H1 (cell line): Measurements from ENCODE around the gene MRPL27. TPM values are rescaled to one million over a fixed set of nuclear protein-coding genes. Genes with fewer than 3 reads are reported as not detected.

Experiments
- CTCF ChIA-PET: fragments of 300-600 bp; sonication (Branson Sonifier 250); formaldehyde crosslinking; loops from one replicate; lab custom pipeline; 2021; ENCODE audit not compliant: partially characterized antibody; lab: Charles Lee
- POLR2A ChIA-PET: fragments of 300-600 bp; sonication (Branson Sonifier 250); formaldehyde crosslinking; loops from one replicate; lab custom pipeline; 2021; ENCODE audit warnings: inconsistent platforms; ENCODE audit not compliant: partially characterized antibody; lab: Charles Lee
- DNase-seq, 2 experiments: peaks; one replicate each; pipeline versions ENCODE4 v3.0.0 to v3.0.0-alpha.2; 2010 to 2022; ENCODE audit warnings: low spot score in 2 of 2, low read depth in 1 of 2, mixed read lengths in 1 of 2
- FAIRE-seq: peaks from 2 replicates; lab custom pipeline; 2011; peaks lifted over from hg19 to GRCh38; lab: Jason Lieb, UNC
- H2AFZ ChIP-seq: 2 replicates; pipeline ENCODE4 v1.8.1; 2012; ENCODE audit warnings: low read length, inconsistent platforms
- H2AK5ac ChIP-seq: 2 replicates; pipeline ENCODE4 v1.6.1; 2013; ENCODE audit warnings: low read depth, low read length
- H2BK120ac ChIP-seq: replicated peaks from 2 replicates; pipeline ENCODE3; 2013; ENCODE audit warnings: low read depth, low read length, inconsistent platforms
- H2BK12ac ChIP-seq: 2 replicates; pipeline ENCODE4 v1.6.1; 2013; ENCODE audit warnings: low read depth, low read length
- H2BK15ac ChIP-seq: 2 replicates; pipeline ENCODE4 v1.6.1; 2013; ENCODE audit warnings: low read length
- H2BK20ac ChIP-seq: 2 replicates; pipeline ENCODE4 v1.6.1; 2013; ENCODE audit warnings: low read length
- H2BK5ac ChIP-seq: 2 replicates; pipeline ENCODE4 v1.6.1; 2013; ENCODE audit warnings: low read depth, low read length
- H3K14ac ChIP-seq: 2 replicates; pipeline ENCODE4 v1.6.1; 2013; ENCODE audit warnings: inconsistent platforms; ENCODE audit not compliant: insufficient read length
- H3K18ac ChIP-seq: 2 replicates; pipeline ENCODE4 v1.6.1; 2013; ENCODE audit warnings: low read length; ENCODE audit errors: extremely low read depth
- H3K23ac ChIP-seq: 2 replicates; pipeline ENCODE4 v1.6.1; 2013; ENCODE audit warnings: inconsistent platforms; ENCODE audit not compliant: insufficient read length
- H3K23me2 ChIP-seq: 2 replicates; pipeline ENCODE4 v1.6.1; 2013; ENCODE audit warnings: low read depth, low read length
- H3K27ac ChIP-seq: 2 replicates; pipeline ENCODE4 v1.6.1; 2011; ENCODE audit warnings: low read depth, low read length, inconsistent platforms
- H3K27me3 ChIP-seq, 4 experiments: replicated peaks in 1 of 4; 1 replicate in 1 of 4; 2 replicates in 3 of 4; pipeline versions ENCODE4 v1.6.1 to v1.8.1; 2011 to 2013; ENCODE audit warnings: low read length in 3 of 4, mild to moderate bottlenecking in 3 of 4, inconsistent platforms in 2 of 4, mixed read lengths in 2 of 4, moderate library complexity in 1 of 4; ENCODE audit not compliant: control insufficient read depth in 3 of 4, insufficient read depth in 3 of 4; ENCODE audit errors: extremely low read depth in 1 of 4
- H3K36me3 ChIP-seq, 4 experiments: 2 replicates each; pipeline versions ENCODE4 v1.6.1 to v1.8.1; 2011 to 2013; ENCODE audit warnings: mild to moderate bottlenecking in 4 of 4, low read length in 3 of 4, moderate library complexity in 2 of 4, control low read depth in 1 of 4, inconsistent platforms in 1 of 4; ENCODE audit not compliant: insufficient read depth in 4 of 4, control insufficient read depth in 2 of 4
- H3K4ac ChIP-seq: replicated peaks from 2 replicates; pipeline ENCODE3; 2013; ENCODE audit warnings: low read length, low read depth, mixed read lengths, inconsistent platforms; ENCODE audit not compliant: insufficient read length
- H3K4me1 ChIP-seq, 4 experiments: replicated peaks in 1 of 4; 1 replicate in 1 of 4; 2 replicates in 3 of 4; pipeline versions ENCODE4 v1.6.1 to v1.8.1; 2011 to 2013; ENCODE audit warnings: low read length in 3 of 4, inconsistent platforms in 2 of 4, mixed read lengths in 1 of 4; ENCODE audit not compliant: insufficient read depth in 4 of 4, control insufficient read depth in 3 of 4
- H3K4me2 ChIP-seq, 2 experiments: 2 replicates each; pipeline versions ENCODE4 v1.6.1 to v1.8.1; 2011 to 2013; ENCODE audit warnings: low read depth in 2 of 2, low read length in 2 of 2, control low read depth in 1 of 2, inconsistent platforms in 1 of 2, mild to moderate bottlenecking in 1 of 2; ENCODE audit not compliant: insufficient read depth in 1 of 2
- H3K4me3 ChIP-seq, 4 experiments: fragments of 200-600, 300-600 bp in 1 of 4; sonication (generic), shearing (Covaris generic), sonication (Bioruptor Twin) in 1 of 4; 2 replicates each; pipeline versions ENCODE4 v1.5.1 to v1.8.1; 2011 to 2016; ENCODE audit warnings: low read length in 4 of 4, low read depth in 3 of 4, control low read depth in 2 of 4, inconsistent platforms in 2 of 4, mild to moderate bottlenecking in 2 of 4, mixed read lengths in 1 of 4, moderate library complexity in 1 of 4; ENCODE audit not compliant: insufficient read depth in 2 of 4; ENCODE audit errors: extremely low read depth in 1 of 4
- H3K56ac ChIP-seq: replicated peaks from 2 replicates; pipeline ENCODE3; 2013; ENCODE audit warnings: low read depth, mild to moderate bottlenecking, mixed read lengths, low read length, inconsistent platforms; ENCODE audit not compliant: insufficient read length
- H3K79me1 ChIP-seq: 2 replicates; pipeline ENCODE4 v1.6.1; 2013; ENCODE audit warnings: low read depth, low read length, control low read depth
- H3K79me2 ChIP-seq, 2 experiments: 2 replicates each; pipeline versions ENCODE4 v1.6.1 to v1.8.1; 2012 to 2013; ENCODE audit warnings: low read length in 2 of 2, mild to moderate bottlenecking in 2 of 2, inconsistent platforms in 1 of 2; ENCODE audit not compliant: insufficient read depth in 2 of 2, control insufficient read depth in 1 of 2
- H3K9ac ChIP-seq, 4 experiments: replicated peaks in 1 of 4; 1 replicate in 1 of 4; 2 replicates in 3 of 4; pipeline versions ENCODE4 v1.6.1 to v1.8.1; 2011 to 2013; ENCODE audit warnings: low read depth in 3 of 4, low read length in 3 of 4, control low read depth in 2 of 4, mild to moderate bottlenecking in 2 of 4, moderate library complexity in 2 of 4, inconsistent platforms in 1 of 4; ENCODE audit errors: extremely low read depth in 1 of 4
- H3K9me3 ChIP-seq, 2 experiments: 2 replicates each; pipeline versions ENCODE4 v1.6.1 to v1.8.1; 2012 to 2013; ENCODE audit warnings: mild to moderate bottlenecking in 2 of 2, moderate library complexity in 2 of 2, control low read depth in 1 of 2, inconsistent platforms in 1 of 2, low read depth in 1 of 2, low read length in 1 of 2, mixed read lengths in 1 of 2; ENCODE audit not compliant: insufficient read depth in 2 of 2
- H4K20me1 ChIP-seq, 2 experiments: replicated peaks in 1 of 2; 2 replicates each; pipeline versions ENCODE3 to v1.8.1; 2011 to 2013; ENCODE audit warnings: inconsistent platforms in 2 of 2, low read length in 2 of 2, mild to moderate bottlenecking in 1 of 2; ENCODE audit not compliant: insufficient read depth in 2 of 2, control insufficient read depth in 1 of 2
- H4K5ac ChIP-seq: 2 replicates; pipeline ENCODE4 v1.6.1; 2013; ENCODE audit warnings: low read length, low read depth, mixed read lengths, inconsistent platforms; ENCODE audit not compliant: insufficient read length
- H4K8ac ChIP-seq: 2 replicates; pipeline ENCODE4 v1.8.0; 2013; ENCODE audit warnings: mild to moderate bottlenecking, moderate library complexity, low read length, inconsistent platforms; ENCODE audit not compliant: insufficient read depth; ENCODE audit errors: extremely low read depth
- H4K91ac ChIP-seq: replicated peaks from 2 replicates; pipeline ENCODE3; 2013; ENCODE audit warnings: low read length, mixed read lengths, inconsistent platforms; ENCODE audit not compliant: insufficient read length
- CTBP2 ChIP-seq: IDR thresholded peaks from 2 replicates; pipeline ENCODE4 v1.7.0; 2011; ENCODE audit warnings: borderline replicate concordance, mild to moderate bottlenecking, moderate library complexity, mixed read lengths, low read length; ENCODE audit not compliant: insufficient read depth, insufficient read length
- EZH2 ChIP-seq: fragments of 200-600 bp; sonication (generic); IDR thresholded peaks from 2 replicates; pipeline ENCODE4 v1.7.1; 2012; ENCODE audit warnings: low read depth, mild to moderate bottlenecking, moderate library complexity, low read length, inconsistent platforms; ENCODE audit not compliant: severe bottlenecking
- KDM1A ChIP-seq: fragments of 200-600, 300-600 bp; sonication (generic); IDR thresholded peaks from 2 replicates; pipeline ENCODE4 v1.7.1; 2016; ENCODE audit warnings: mild to moderate bottlenecking, low read length, borderline replicate concordance
- PHF8 ChIP-seq: fragments of 200-600 bp; sonication (generic); conservative IDR thresholded peaks from 2 replicates; pipeline ENCODE4 v1.7.1; 2012; ENCODE audit warnings: low read depth, mild to moderate bottlenecking, inconsistent platforms, low read length, moderate library complexity
- POLR2A ChIP-seq, 2 experiments: IDR thresholded peaks; 1 replicate in 1 of 2; 2 replicates in 1 of 2; pipeline ENCODE4 v1.6.1; 2011; ENCODE audit warnings: low read depth in 2 of 2, low read length in 2 of 2, mild to moderate bottlenecking in 2 of 2; ENCODE audit errors: control extremely low read depth in 1 of 2
- RNF2 ChIP-seq: fragments of 200-900, 300-1000 bp; sonication (generic); IDR thresholded peaks from 2 replicates; pipeline ENCODE4 v1.7.1; 2016; ENCODE audit warnings: borderline replicate concordance, low read depth, mild to moderate bottlenecking, antibody characterized with exemption, low read length; ENCODE audit not compliant: poor library complexity, severe bottlenecking; ENCODE audit errors: missing control alignments
- SAP30 ChIP-seq: fragments of 300-600 bp; sonication (generic); IDR thresholded peaks from 2 replicates; pipeline ENCODE4 v1.7.1; 2012; ENCODE audit warnings: low read length, moderate library complexity, mild to moderate bottlenecking, inconsistent platforms; ENCODE audit not compliant: insufficient read depth, insufficient replicate concordance
- SIN3A ChIP-seq, 2 experiments: IDR thresholded peaks in 1 of 2; conservative IDR thresholded peaks in 1 of 2; 2 replicates each; pipeline ENCODE4 v1.6.1; 2011 to 2012; ENCODE audit warnings: low read length in 2 of 2, improper control_type of control experiment in 1 of 2, low read depth in 1 of 2, mild to moderate bottlenecking in 1 of 2
- WGBS, 2 experiments: shearing (Covaris generic) in 1 of 2; methylation state at CpG; one replicate each; pipeline versions ENCODE4 v1.1.6 to v1.1.7; 2013 to 2015; ENCODE audit warnings: low lambda C conversion rate in 2 of 2, mixed read lengths in 2 of 2, inconsistent platforms in 1 of 2, low coverage in 1 of 2, missing lambda C conversion rate in 1 of 2; ENCODE audit not compliant: insufficient replicate concordance in 2 of 2, insufficient coverage in 1 of 2, insufficient read length in 1 of 2; ENCODE audit errors: extremely low coverage in 1 of 2, missing lambda C conversion rate in 1 of 2; 5-methylcytosine and 5-hydroxymethylcytosine counted together
- polyA plus RNA-seq, 7 experiments: library from polyadenylated mRNA; depleted of rRNA in 3 of 7; stranded (reverse) in 5 of 7; unstranded in 2 of 7; fragments of >200 nt in 5 of 7; fragments of 200-250 nt in 2 of 7; gene quantifications; 1 replicate in 5 of 7; 2 replicates in 1 of 7; 4 replicates in 1 of 7; pipeline versions ENCODE4 v1.2.1 to v1.2.3, GENCODE V29; 2011 to 2013; ENCODE audit warnings: missing spikeins in 2 of 7, mixed read lengths in 2 of 7
- total RNA-seq: library from RNA; stranded (reverse); fragmentation: NEBNext Ultra II Directional; extraction: Animal tissue kit (Norgen Biotek cat#: 25700); gene quantifications from 2 replicates; pipeline ENCODE4 v1.2.1, GENCODE V29; 2021

Gene MRPL27
- total and polyA plus RNA-seq, 2 of the 8 experiments (the other 6 are each of a cell fraction or from before 2014, with no cell fraction given), result 75.6 to 135 TPM

GRCh38 chr17:50365649-50366393 is 7.2 kb downstream of the MRPL27 start:
- H2BK120ac ChIP-seq, result no peak overlapping the region
- H2AK5ac ChIP-seq, result no peak overlapping the region
- no peak overlapping the region; the same call in 1 of the 2 replicates for H4K8ac ChIP-seq
- H2BK15ac ChIP-seq, result no peak overlapping the region
- H2BK20ac ChIP-seq, result no peak overlapping the region
- no peak for FAIRE-seq
- no peak overlapping the region for H3K23ac ChIP-seq
- WGBS, 2 experiments, result 91% methylated on average over 13 of the region's 14 CpGs; no CpG with 5 or more reads in 1 of the 2 experiments
- no peak overlapping the region for H4K5ac ChIP-seq
- H3K23me2 ChIP-seq, result no peaks in the 10 kb centered on the region
- no peak overlapping the region for H3K56ac ChIP-seq
- no peaks in the 10 kb centered on the region for H3K79me1 ChIP-seq
- H3K4me1 ChIP-seq, result peaks cover 0 to 27% (median 11%) of the 10 kb centered on the region in 4 experiments; a peak in 6 of 7 replicates
- H3K36me3 ChIP-seq, result peaks cover 17 to 41% (median 25%) of the 10 kb centered on the region in 4 experiments; a peak in 7 of 8 replicates
- no peaks in the 10 kb centered on the region; a peak in 1 of 4 replicates for H3K79me2 ChIP-seq
- peaks cover 8 to 22% of the 10 kb centered on the region in 2 experiments for H4K20me1 ChIP-seq
- no peak overlapping the region for H3K14ac ChIP-seq
- H3K4me3 ChIP-seq, result no peak overlapping the region
- no peaks in the 10 kb centered on the region for H3K9me3 ChIP-seq
- H3K4me2 ChIP-seq, result no peak overlapping the region
- no peak overlapping the region for H4K91ac ChIP-seq
- no peak overlapping the region for H3K4ac ChIP-seq
- no peak overlapping the region for H2AFZ ChIP-seq
- ChIA-PET POLR2A (interaction anchor here (0.6 to 20.2 kb wide), 6 partner anchors 16 to 114 kb away, joined by 3 to 313 read pairs (median 3); partner anchors contain the start of genes EME1, LRRC59, MRPL27 and XYLT2), CTCF (interaction anchor here (0.7 to 6.1 kb wide), 8 partner anchors 13 to 204 kb away, joined by 3 to 58 read pairs (median 6); partner anchors contain the start of gene LRRC59)
- H3K27me3 ChIP-seq, result no peaks in the 10 kb centered on the region
- H3K27ac ChIP-seq, result no peak overlapping the region
- no peak overlapping the region for H3K18ac ChIP-seq
- no peak overlapping the region; the same call in 1 of the 2 replicates for H2BK5ac ChIP-seq
- H3K9ac ChIP-seq, result no peak overlapping the region
- no peak overlapping the region for H2BK12ac ChIP-seq
- no peak for DNase-seq
- TF ChIP-seq POLR2A (IDR thresholded peaks at IDR 0.05; ENCODE audit: control extremely low read depth in 1 of 2, low read depth in 2 of 2, low read length in 2 of 2) (no peak), SAP30 (no peak), KDM1A (no peak), EZH2 (no peak), CTBP2 (no peak), PHF8 (no peak), RNF2 (no peak), SIN3A (conservative IDR thresholded peaks at IDR 0.05 in 1 of 2, IDR thresholded peaks at IDR 0.05 in 1 of 2; ENCODE audit: low read depth in 1 of 2, low read length in 2 of 2) (no peak)
